Transverse colon (tissue), 4 donors: Measurements from ENCODE around the gene THAP5.

Source experiments
- EP300 ChIP-seq: sonication (generic); formaldehyde crosslinking; IDR thresholded peaks from one replicate; pipeline ENCODE4 v1.6.1; 2017; ENCODE audit warnings: antibody characterized with exemption, low read depth
- POLR2A ChIP-seq: fragments of 450-650 bp; IDR thresholded peaks from one replicate; pipeline ENCODE4 v1.6.1; 2016; ENCODE audit warnings: antibody characterized with exemption, mild to moderate bottlenecking, moderate library complexity
- POLR2AphosphoS5 ChIP-seq, 3 donors: sonication (generic); formaldehyde crosslinking; IDR thresholded peaks; one replicate each; pipeline ENCODE4 v1.6.1; 2016; ENCODE audit warnings: antibody characterized with exemption in 3 of 3
- TF ChIP-seq, protein P1 (sequence below), 5 experiments: fragments of 200-600 bp in 3 of 5; fragments of 450-650 bp in 2 of 5; sonication (generic) in 3 of 5; IDR thresholded peaks; 1 replicate in 2 of 5; 2 replicates in 3 of 5; pipeline ENCODE4 v1.5.1; 2016 to 2017; ENCODE audit warnings: antibody characterized with exemption in 5 of 5, inconsistent platforms in 3 of 5, mild to moderate bottlenecking in 2 of 5, moderate library complexity in 1 of 5

DNA sequence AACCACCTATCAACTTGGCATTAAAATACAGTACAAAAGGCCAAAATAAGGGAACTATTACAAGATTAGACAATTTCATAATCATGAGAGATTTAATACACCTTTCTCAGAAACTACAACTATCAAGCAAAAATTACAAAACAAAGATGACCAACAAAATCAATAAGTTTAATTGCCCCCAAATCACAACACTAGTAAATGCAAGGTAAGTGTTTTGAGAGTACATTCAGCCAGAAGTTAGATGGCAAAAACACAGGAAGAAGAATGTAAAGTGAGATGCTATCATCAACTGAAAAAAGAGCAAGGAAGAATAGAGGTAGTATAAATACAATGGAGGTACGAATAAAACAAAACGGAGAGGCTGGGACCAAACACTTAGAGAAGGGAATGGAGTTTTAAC lies 46.7 kb downstream of the THAP5 start:
- TF ChIP-seq POLR2AphosphoS5 (IDR thresholded peaks at IDR 0.05) = no peak
- TF ChIP-seq, protein P1, sequence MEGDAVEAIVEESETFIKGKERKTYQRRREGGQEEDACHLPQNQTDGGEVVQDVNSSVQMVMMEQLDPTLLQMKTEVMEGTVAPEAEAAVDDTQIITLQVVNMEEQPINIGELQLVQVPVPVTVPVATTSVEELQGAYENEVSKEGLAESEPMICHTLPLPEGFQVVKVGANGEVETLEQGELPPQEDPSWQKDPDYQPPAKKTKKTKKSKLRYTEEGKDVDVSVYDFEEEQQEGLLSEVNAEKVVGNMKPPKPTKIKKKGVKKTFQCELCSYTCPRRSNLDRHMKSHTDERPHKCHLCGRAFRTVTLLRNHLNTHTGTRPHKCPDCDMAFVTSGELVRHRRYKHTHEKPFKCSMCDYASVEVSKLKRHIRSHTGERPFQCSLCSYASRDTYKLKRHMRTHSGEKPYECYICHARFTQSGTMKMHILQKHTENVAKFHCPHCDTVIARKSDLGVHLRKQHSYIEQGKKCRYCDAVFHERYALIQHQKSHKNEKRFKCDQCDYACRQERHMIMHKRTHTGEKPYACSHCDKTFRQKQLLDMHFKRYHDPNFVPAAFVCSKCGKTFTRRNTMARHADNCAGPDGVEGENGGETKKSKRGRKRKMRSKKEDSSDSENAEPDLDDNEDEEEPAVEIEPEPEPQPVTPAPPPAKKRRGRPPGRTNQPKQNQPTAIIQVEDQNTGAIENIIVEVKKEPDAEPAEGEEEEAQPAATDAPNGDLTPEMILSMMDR (IDR thresholded peaks at IDR 0.05) = no peak
- TF ChIP-seq POLR2A = no peak
- no peak for TF ChIP-seq EP300
